ENCODE measurements around the gene KIRREL1.
A peak's percentile ranks its signal among the peaks of the same experiment; 100 is the strongest.
"Not testable (repeated sequence)": the region's sequence is repeated elsewhere in the genome, so short reads cannot be mapped to it uniquely, and the experiment has no call there.

KIRREL1 gene

DNA sequence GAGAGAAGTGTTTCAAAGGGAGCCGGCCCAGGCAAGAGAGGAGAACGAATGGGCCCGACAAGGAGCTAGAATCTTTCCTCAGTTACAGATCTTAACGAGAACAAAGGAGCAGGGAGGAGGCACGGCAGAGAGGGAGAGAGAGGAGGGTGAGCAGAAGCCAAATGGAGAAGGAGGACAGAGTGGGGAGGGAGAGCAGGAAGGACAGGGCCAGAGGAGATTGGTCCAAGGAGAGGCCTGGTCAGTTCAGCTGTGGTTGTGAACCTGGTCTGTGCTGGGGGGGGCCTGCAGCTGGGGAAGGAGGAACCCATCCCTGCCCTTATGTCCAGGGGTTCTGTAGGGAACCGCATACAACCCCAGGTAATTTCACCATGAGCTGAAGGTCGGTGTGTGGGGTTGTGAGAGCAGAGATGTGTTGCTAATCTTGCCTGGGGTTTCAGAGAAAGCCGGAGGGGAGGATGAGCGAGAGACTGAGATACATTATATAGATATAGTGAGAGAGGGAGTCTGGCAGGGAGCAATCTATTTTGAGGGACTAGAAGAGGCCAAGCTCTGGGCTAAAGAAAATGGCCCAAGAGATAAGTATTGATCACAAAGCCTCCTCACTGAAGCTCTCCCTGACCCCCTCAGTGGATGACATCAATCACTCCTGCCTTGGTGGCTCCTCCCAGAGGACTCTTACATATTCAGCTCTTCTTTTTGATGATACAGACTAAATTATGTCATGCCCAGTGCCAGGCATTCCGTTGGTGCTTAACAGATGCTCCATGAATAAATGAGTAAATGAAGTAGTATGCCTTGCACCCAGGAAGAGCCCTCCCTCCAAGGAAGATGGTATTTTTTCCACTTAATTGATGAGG, 123.1 kb downstream of the KIRREL1 start:
- H3K4me3 ChIP-seq (ENCODE audit: low read length), result no peak overlapping the region
- no peak for DNase-seq (ENCODE audit: low read depth, low spot score)

DNA sequence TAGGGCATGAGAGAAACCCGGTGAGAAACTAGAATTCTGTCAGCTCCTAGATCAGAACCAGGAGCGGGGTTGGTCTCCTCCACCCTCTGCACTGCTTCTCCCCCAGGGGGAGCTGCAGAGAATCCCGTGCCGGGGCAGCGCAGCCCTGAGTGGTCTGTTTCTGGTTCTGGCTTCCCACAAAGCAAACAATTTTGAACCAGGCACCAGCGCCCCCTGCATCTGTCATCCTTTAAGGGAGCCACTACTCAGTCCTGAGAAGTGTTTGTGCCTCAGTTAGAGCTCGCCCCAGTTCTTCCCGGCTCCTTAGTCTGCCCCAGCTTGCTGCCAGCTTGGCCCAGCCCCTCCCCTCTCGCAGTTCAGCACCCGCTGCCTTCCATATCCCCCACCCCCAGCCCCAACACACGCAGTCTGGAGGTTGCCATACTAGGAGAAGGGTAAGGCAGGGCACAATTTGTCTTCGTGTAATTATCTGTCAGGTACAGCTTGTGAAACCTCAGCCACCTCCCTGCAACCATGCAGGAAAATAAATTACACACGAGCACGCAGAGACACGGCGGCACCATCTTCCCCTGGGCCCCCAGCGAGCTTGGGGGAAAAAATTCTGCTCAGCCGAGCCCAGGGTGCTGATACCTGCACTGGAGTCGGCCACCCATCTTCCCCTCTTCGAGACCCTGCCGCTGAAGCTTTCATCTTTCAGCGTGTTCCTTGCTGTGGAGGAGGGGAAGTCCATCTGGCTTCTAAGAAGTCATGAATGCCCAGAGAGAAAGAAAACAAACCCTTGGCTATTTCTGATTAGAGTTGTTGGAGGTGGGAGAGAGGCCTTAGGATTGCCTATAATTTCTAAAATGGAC, 124.6 kb downstream of the KIRREL1 start:
- peak; percentile 65 for DNase-seq (ENCODE audit: low read depth, low spot score)

DNA sequence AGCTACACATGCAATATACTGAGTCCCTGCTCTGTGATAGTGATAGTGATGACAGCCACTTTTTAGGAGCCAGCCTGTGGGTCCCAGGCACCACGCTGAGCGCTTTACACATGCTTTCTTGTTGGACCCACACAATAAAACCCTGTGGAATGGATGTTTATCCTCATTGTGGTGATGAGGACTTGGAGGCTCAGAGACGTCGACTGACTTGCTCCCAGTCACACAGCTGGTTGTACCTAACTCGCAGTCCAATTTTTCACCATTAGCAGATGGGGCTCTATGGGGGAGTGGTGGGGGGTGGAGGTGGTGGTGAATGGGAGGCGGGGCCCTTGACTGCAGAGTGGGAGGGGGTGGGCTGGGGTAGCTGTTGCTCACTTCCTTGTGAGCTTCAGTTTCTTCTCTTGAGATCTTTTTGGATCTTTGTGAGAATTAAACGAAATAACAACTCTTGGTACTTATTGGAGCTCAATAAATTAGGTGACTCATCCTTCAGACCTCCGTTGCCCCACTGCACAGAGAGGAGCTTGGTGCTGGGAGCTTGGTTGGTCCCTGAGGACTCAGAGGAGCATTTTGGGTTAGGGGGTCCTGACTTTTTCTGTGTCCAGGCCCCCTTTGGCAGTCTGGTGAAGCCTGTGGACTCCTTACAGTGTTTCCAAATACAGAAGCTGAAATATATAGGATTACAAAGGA, 125.4 kb downstream of the KIRREL1 start:
- H3K4me3 ChIP-seq (ENCODE audit: low read length), result no peak overlapping the region
- no peak for DNase-seq (ENCODE audit: low read depth, low spot score)

More for the DNA sequence above, 124.6 kb downstream of the KIRREL1 start:
- H3K4me3 ChIP-seq (ENCODE audit: low read length), result no peak overlapping the region

DNA sequence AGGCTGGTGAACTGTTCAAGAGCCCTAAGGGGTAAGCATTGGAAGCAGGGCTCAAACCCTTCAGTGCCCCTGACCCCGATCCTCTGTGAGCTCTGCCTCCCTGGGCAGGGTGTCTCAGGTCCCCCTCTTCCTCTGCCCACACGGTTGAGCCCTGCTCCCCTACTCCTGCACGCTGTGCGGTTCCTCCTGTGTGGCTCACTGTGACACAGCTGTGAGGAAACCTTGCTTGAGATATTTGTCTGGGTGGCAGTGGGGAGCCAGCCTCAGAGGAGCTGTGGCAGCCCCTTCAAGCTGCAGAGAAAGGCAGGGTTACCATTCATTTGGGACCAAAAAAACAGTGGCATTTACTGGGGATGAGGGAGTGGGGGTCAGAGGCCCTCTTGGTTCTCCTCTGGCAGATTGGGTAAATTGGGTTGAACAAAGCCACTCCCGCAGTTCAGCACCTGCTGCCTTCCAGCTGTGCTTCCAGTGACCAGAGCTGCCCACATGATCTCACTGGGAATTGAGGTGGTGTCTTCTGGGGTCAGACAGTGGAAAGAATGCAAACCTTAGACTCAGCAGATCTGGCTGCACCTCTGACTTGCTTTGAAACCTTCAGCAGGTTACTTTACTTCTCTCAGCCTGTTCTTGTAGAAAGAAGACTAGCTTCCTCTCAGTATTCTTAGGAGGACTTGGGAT, 126.7 kb downstream of the KIRREL1 start:
- no peak for DNase-seq (ENCODE audit: low read depth, low spot score)

DNA sequence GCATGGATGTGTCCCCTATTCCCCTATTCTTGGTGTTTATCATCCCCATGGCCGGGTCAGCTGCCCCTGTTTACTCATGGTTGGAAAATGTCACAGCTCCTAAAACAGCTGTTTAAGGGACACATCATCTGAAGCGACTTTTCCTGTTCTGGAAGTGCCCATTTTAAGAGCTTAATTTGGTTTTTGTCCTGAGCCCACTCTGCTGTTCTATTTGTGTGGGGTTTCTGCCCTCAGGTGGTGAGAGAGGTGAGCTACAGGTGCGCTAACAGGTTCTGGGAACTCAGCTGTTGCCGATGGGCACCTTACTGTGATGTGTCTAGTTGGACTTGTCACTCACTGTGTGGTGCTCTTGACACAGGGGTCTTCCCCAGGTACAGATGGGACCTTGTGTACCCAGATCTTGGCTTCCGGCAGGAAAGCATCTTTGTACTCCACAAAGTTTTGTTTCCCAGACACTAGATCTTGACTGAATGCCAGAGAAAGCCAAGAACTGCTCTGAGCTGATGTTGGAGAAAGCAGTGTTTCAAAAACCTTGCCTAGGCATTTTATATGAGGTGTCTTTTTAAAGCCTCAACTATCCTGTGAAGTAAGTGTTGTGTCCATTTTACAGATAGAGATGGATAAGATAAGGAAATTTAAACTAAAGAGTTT, 128.3 kb downstream of the KIRREL1 start:
- DNase-seq (ENCODE audit: low read depth, low spot score), result peak; percentile 60
- no peak overlapping the region for H3K4me3 ChIP-seq (ENCODE audit: low read length)

More for the DNA sequence above, 126.7 kb downstream of the KIRREL1 start:
- H3K4me3 ChIP-seq (ENCODE audit: low read length), result no peak overlapping the region

DNA sequence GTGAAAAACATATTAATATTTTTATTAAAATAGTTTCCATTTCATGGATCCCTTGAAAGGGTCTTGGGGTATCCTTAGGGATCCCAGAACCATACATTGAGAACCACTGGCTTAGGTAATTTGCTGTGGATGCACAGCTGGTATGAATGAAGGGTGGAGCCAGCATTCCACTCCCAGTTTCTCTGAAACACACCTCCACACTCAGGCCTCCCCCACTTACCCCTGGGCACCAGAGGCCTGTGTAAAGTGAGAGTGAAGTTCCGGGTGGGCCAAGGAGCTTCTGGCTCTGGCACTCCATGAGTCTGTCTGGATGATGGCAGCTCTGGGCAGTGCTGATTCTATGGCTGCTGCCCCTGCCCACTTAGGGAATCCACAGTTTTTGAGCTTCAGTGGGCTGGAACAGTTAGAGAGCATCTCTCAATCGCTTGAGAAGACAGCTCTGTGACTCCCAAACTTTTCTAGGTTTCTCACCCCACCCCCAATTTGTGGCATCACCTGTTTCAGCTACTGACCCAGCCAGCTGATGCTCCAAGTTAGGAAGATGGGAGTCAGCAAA, 129.5 kb downstream of the KIRREL1 start:
- H3K4me3 ChIP-seq (ENCODE audit: low read length), result no peak overlapping the region
- no peak for DNase-seq (ENCODE audit: low read depth, low spot score)

DNA sequence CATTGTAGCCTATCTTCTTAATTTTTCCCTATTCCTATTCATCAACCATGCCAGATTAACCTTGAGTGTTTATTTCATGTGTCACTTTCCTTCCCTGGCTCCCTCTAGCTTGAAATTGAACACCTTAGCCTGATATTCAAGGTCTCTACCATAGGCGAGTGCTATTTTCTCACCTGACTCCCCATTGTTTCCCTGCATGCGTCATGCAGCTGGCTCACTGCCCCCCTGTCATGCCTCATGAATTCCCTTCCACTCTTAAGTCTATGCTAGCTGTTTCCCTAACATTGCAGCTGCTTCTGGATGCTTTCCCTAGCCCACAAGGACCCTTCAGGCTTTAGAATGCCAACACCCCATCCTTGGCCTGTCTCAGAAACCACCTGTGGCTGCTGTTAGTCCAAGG, 130.6 kb downstream of the KIRREL1 start:
- no peak for DNase-seq (ENCODE audit: low read depth, low spot score)
- no peak overlapping the region for H3K4me3 ChIP-seq (ENCODE audit: low read length)

DNA sequence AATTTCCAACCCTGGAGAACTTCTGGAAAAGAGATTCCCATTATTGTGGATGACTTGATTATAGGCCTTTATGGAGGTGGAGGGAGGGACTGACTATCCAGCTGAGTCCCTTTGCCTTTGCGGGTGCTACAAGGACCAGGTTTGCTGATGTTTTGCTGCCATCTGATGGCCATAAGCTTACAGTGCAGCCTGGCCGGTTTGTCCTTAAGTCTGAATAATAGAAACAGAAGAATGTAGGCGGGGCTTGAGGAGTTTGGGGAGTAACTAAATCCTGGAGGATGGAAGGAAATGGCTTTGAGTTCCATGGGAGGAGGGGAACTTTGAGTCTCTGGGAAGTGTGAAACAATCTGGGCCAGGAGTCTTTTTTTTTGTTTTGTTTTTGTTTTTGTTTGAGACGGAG, 131.6 kb downstream of the KIRREL1 start:
- peak; percentile 93 for DNase-seq (ENCODE audit: low read depth, low spot score)
- no peak overlapping the region for H3K4me3 ChIP-seq (ENCODE audit: low read length)

DNA sequence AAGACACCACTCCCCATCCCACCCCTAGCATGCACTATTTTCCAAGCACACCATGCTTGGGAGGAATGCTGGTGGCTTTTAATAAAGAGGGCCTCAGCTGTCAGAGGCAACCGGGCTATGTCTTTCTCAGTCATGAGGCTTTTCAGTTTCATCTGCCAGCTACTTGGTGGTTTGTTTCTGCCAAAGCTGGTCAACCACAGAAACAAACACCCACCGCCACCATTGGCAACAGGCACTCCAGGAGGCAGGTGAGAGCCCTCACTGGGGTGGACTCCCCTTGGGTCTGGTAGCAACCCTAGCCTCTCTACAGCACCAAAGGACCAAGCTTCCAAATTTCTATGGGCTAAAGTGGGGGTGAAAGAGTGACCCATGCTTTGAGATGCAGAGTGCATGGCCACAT, 133.0 kb downstream of the KIRREL1 start:
- no peak overlapping the region for H3K4me3 ChIP-seq (ENCODE audit: low read length)
- DNase-seq (ENCODE audit: low read depth, low spot score), result peak; percentile 72

DNA sequence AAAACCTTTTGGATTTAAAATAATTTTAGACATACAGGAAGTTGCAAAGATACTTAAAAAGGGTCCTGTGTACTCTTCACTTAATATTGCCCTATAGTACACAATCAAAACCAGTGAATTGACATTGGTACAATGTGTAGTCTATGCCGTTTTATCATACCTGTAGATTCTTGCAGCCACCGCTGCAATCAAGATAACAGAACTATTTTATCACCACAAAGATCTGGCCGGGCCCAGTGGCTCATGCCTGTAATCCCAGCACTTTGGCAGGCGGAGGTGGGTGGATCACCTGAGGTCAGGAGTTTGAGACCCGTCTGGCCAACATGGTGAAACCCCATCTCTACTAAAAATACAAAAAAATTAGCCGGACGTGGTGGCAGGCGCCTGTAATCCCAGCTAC, 135.1 kb downstream of the KIRREL1 start:
- H3K4me3 ChIP-seq (ENCODE audit: low read length); DNase-seq (ENCODE audit: low read depth, low spot score): not testable (repeated sequence)

DNA sequence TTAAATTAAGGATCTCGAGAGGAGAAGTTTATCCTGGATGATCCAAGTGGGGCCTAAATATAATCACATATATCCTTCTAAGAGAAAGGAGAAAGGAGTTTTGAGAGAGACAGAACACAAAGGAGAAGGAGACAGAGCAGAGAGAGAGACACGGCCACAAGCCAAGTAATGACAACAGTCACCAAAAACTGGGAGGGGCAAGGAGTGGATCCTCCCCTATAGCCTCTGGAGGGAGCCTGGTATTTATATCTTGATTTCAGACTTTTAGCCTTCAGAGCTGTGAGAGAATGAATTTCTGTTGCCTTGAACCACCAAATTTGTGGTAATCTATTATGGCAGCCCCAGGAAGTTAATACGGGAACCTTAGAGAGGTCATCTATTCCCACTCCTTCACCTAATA, 137.8 kb downstream of the KIRREL1 start:
- no peak for DNase-seq (ENCODE audit: low read depth, low spot score)
- no peak overlapping the region for H3K4me3 ChIP-seq (ENCODE audit: low read length)

DNA sequence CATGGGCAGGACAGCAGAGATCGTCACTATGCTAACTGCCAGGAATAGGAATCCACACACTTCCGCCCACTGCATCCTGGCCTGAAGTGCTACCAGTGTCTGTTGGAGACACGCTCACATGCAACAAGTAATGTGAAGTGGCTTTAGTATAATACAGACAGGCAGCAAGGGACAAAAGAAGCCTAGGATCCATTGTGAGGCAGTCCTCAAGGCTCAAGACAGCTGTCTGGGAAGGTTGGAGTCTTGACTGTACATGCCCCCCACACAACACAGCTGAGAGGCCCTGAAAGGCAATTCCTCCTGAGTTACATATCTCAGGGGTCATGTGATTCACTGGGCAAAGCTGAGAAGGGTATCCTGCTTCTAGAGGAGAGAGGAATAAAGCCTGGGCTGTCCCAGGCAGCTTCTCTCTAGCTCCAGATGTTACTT, 147.3 kb downstream of the KIRREL1 start:
- no peak overlapping the region for H3K4me3 ChIP-seq (ENCODE audit: low read length)
- no peak for DNase-seq (ENCODE audit: low read depth, low spot score)

DNA sequence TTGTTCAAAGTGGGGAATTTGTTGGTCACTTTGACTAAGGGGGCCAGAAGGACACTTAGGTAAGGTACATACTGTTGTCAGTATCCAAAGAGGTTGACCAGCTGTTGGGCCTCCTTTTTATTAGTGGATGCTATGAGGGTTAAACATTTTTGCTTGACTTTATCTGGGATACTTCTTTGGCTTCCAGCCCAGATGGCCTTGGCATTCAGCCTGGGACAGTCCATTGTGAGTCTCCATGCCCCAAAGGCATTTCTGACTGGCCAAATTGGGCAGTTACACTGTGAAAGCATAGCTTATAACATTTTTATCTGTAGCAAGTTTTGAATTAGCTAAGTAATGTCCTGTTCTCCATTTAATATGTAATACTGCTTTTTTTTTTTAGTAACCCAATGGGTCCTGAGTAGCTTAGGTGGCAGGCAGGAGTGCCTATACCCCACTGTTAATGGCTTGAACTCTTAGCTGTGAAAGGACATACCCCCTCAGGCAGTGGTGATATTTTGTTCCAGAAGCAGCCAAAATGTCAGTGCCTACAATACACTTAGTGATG, 151.8 kb downstream of the KIRREL1 start:
- no peak overlapping the region for H3K4me3 ChIP-seq (ENCODE audit: low read length)
- DNase-seq (ENCODE audit: low read depth, low spot score), result no peak

DNA sequence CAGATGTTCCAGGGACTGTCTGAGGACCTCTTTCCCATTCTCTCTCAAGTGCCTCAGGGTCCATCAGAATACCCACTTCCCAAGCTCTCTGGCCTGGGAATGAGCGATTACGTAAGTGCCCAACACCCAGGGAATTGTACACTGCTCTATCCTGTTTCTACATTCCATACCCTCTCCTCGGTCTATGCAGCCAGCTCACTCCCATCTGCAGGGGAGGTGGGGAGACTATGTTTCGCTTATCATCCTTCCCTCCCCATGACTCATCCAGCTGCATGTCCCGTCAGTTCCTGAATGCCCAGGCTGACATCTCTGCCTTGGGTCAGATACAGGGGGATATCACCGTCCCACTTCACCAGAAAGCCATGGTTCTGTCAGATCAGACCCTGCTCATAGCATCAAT, 152.7 kb downstream of the KIRREL1 start:
- no peak overlapping the region for H3K4me3 ChIP-seq (ENCODE audit: low read length)
- DNase-seq (ENCODE audit: low read depth, low spot score), result no peak

DNA sequence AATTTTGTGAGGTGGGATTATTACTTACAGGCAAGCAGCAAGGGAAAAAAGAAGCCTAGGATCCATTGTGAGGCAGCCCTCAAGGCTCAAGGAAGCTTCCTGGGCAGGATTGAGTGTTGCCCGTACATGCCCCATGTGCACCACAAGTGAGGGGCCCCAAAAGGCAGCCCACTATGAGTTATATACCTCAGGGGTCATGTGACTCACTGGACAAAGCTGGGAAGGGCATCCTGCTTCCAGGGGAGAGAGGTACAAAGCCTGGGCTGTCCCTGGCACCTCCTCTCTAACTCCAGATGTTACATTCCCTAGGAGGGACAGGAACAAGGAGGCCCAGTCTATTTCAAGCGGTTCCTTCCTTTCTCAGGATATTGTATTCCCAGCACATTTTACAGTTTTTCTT, 153.3 kb downstream of the KIRREL1 start:
- no peak overlapping the region for H3K4me3 ChIP-seq (ENCODE audit: low read length)
- DNase-seq (ENCODE audit: low read depth, low spot score), result no peak

DNA sequence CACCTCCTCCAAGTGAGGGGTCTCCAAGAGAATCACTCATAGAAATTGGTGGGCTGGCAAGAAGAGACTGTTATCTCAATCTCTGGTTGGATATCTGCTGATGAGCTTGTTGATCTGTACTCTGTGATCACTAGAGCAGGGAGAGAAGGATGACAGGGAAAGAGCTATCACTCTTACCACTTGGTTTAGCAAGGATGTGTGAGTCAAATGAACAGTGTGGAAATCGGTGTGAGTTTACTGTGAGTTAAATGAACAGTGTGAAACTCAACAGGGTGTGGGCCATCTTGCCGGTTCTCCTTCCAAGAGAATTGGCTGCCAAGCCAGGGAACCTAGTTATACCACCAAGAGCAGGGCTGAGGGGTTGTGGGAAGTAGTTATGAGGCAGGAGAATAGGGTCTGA, 154.0 kb downstream of the KIRREL1 start:
- no peak for DNase-seq (ENCODE audit: low read depth, low spot score)
- H3K4me3 ChIP-seq (ENCODE audit: low read length), result no peak overlapping the region

DNA sequence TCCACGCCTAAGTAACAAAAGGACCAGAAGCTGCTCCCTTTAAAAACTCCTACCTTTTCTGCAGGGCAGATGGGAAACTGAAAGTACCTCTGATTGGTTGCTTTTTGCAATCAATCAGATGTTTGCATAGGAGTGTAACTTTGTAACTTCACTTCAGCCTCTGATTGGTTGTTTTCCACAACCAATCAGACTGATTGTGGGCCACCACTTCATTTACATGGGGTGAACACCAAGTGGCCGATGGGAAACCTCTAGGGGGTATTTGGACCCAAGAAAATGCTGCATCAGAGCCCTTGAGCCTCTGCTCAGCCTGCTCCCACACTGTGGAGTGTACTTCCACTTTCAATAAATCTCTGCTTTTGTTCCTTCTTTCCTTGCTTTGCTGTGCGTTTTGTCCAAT, 154.4 kb downstream of the KIRREL1 start:
- no peak overlapping the region for H3K4me3 ChIP-seq (ENCODE audit: low read length)
- DNase-seq (ENCODE audit: low read depth, low spot score), result no peak

DNA sequence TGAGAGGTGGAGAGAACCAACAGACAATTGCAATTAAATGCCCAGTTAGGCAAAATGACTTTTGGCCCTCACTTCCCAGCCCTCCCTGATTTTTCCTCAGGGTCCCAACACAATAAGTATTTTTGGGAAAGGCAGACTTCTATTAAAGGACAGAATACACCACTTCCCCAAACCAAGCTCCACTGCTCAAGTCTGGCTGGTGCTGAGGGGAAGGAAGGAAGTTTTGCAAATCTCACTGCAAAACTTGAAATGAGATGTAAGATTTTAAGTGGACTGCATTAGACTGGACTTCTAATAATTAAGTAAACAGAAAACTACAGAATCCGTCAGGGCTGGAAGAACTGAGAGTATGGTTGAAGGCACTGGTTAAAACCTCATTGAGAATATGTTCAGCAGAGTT, 155.0 kb downstream of the KIRREL1 start:
- H3K4me3 ChIP-seq (ENCODE audit: low read length), result no peak overlapping the region
- DNase-seq (ENCODE audit: low read depth, low spot score), result no peak
